ENCODE measurements around the gene ORM2. TPM values are rescaled to one million over a fixed set of nuclear protein-coding genes. Genes with fewer than 3 reads are reported as not detected.

ORM2 gene
- total RNA-seq, 1 donor from 2014 or later: not detected

Other genes with a start within 250 kb of the ORM2 start
- gene KIF12, start 230.6 kb upstream of the ORM2 start, total RNA-seq: 0.82 TPM
- 0.41 TPM for gene COL27A1, start 174.3 kb upstream of the ORM2 start, total RNA-seq
- gene ORM1, start 6.8 kb upstream of the ORM2 start, total RNA-seq: 0.82 TPM
- gene AKNA, start 58.1 kb downstream of the ORM2 start, total RNA-seq: 3.3 TPM
- gene WHRN, start 175.6 kb downstream of the ORM2 start, total RNA-seq: 0.41 TPM